A673 (cell line): Measurements from ENCODE around the gene ANXA10.

Experiments
- EZH2 ChIP-seq: fragments of 200-600 bp; sonication (generic); IDR thresholded peaks from 2 replicates; pipeline ENCODE4 v1.6.1; 2017; ENCODE audit warnings: borderline replicate concordance, low read depth, mild to moderate bottlenecking, mixed read lengths, antibody characterized with exemption, low read length; ENCODE audit not compliant: poor library complexity, severe bottlenecking
- TF ChIP-seq, protein P1 (sequence below): fragments of 300-800, 200-600 bp; sonication (generic); conservative IDR thresholded peaks from 2 replicates; pipeline ENCODE4 v1.5.1; 2017; ENCODE audit warnings: low read depth, mild to moderate bottlenecking, antibody characterized with exemption, low read length, moderate library complexity, mixed read lengths

DNA sequence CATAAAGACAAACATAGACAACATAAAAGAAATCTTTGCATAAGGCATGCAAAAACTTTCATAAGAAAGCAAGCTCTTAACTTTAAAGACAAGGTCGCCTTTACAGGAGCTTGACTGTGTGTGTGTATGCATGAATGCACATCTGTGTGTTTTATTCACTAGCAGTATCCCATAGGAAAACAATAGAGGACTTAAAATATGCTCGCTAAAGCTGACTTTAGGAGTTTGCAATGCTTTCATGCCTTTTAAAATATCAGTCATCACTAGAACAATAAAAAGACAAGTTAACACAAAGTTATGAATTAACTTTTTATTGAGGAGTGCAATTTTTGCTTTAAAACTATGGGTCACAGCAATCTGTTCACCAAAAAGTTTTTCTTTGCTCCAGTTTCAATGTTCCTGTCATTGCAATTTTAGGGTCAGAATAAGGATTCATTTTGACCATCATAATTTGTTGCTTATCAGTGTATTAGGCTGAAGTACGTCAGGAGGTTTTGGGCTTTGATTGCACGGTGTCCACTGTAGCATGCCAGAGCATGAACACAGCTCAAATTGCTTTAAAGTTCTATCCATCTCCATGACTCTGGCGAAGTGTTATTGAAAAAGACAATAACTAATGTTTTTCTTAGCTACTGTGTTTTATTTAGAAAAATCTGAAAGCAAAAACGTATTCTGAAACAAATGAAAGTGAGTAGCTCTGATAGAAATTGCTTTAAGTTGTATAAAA, 36.9 kb downstream of the ANXA10 start:
- TF ChIP-seq, protein P1, sequence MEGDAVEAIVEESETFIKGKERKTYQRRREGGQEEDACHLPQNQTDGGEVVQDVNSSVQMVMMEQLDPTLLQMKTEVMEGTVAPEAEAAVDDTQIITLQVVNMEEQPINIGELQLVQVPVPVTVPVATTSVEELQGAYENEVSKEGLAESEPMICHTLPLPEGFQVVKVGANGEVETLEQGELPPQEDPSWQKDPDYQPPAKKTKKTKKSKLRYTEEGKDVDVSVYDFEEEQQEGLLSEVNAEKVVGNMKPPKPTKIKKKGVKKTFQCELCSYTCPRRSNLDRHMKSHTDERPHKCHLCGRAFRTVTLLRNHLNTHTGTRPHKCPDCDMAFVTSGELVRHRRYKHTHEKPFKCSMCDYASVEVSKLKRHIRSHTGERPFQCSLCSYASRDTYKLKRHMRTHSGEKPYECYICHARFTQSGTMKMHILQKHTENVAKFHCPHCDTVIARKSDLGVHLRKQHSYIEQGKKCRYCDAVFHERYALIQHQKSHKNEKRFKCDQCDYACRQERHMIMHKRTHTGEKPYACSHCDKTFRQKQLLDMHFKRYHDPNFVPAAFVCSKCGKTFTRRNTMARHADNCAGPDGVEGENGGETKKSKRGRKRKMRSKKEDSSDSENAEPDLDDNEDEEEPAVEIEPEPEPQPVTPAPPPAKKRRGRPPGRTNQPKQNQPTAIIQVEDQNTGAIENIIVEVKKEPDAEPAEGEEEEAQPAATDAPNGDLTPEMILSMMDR: no peak
- no peak for TF ChIP-seq EZH2
